ENCODE measurements around the gene PPIE.
"Not testable (repeated sequence)": the region's sequence is repeated elsewhere in the genome, so short reads cannot be mapped to it uniquely, and the experiment has no call there.

PPIE gene

GRCh38 chr1:39781349-39781715, 42.6 kb downstream of the PPIE start:
- Histone ChIP-seq H3K4me3 (IDR thresholded peaks at IDR 0.05; ENCODE audit: insufficient read depth, low read depth, low read length) (no peak overlapping the region), H3K36me3 (ENCODE audit: insufficient read depth) (no peaks in the 10 kb centered on the region), H3K27ac (no peak overlapping the region), H2AFZ (ENCODE audit: low read depth) (no peak overlapping the region), H3K79me2 (ENCODE audit: insufficient read depth, low read depth) (no peaks in the 10 kb centered on the region), H3K9ac (no peak overlapping the region), H3K4me1 (ENCODE audit: low read depth, poor library complexity, severe bottlenecking) (peaks cover 12% of the 10 kb centered on the region), H4K20me1 (ENCODE audit: insufficient read depth) (no peaks in the 10 kb centered on the region), H3K4me2 (no peak overlapping the region), H3K27me3 (ENCODE audit: insufficient read depth, low read depth) (no peaks in the 10 kb centered on the region)
- TF ChIP-seq CTCF (conservative IDR thresholded peaks at IDR 0.05; ENCODE audit: low read depth, low read length), result no peak

- no peak for TF ChIP-seq CTCF (conservative IDR thresholded peaks at IDR 0.05; ENCODE audit: low read depth, low read length)
- Histone ChIP-seq H3K9ac (no peak overlapping the region), H3K27ac (no peak overlapping the region), H2AFZ (ENCODE audit: low read depth) (no peak overlapping the region), H3K36me3 (ENCODE audit: insufficient read depth) (no peaks in the 10 kb centered on the region), H3K4me1 (ENCODE audit: low read depth, poor library complexity, severe bottlenecking) (peaks cover 4% of the 10 kb centered on the region), H3K4me3 (IDR thresholded peaks at IDR 0.05; ENCODE audit: insufficient read depth, low read depth, low read length) (no peak overlapping the region), H4K20me1 (ENCODE audit: insufficient read depth) (no peaks in the 10 kb centered on the region), H3K4me2 (no peak overlapping the region), H3K79me2 (ENCODE audit: insufficient read depth, low read depth) (no peaks in the 10 kb centered on the region), H3K27me3 (ENCODE audit: insufficient read depth, low read depth) (no peaks in the 10 kb centered on the region)
Measured at GRCh38 chr1:39782103-39782502, 43.4 kb downstream of the PPIE start.

GRCh38 chr1:39782685-39783084, 44.0 kb downstream of the PPIE start:
- not testable (repeated sequence) for H2AFZ ChIP-seq (ENCODE audit: low read depth); H3K27ac ChIP-seq; H3K79me2 ChIP-seq (ENCODE audit: insufficient read depth, low read depth); H3K27me3 ChIP-seq (ENCODE audit: insufficient read depth, low read depth); H3K4me2 ChIP-seq; H3K4me3 ChIP-seq (IDR thresholded peaks at IDR 0.05; ENCODE audit: insufficient read depth, low read depth, low read length); H3K36me3 ChIP-seq (ENCODE audit: insufficient read depth); H3K4me1 ChIP-seq (ENCODE audit: low read depth, poor library complexity, severe bottlenecking); H4K20me1 ChIP-seq (ENCODE audit: insufficient read depth); H3K9ac ChIP-seq

GRCh38 chr1:39786303-39787107, 47.8 kb downstream of the PPIE start:
- H2AFZ ChIP-seq (ENCODE audit: low read depth); H3K27ac ChIP-seq; H3K4me2 ChIP-seq; H3K4me1 ChIP-seq (ENCODE audit: low read depth, poor library complexity, severe bottlenecking); H4K20me1 ChIP-seq (ENCODE audit: insufficient read depth); H3K36me3 ChIP-seq (ENCODE audit: insufficient read depth); H3K9ac ChIP-seq; H3K4me3 ChIP-seq (IDR thresholded peaks at IDR 0.05; ENCODE audit: insufficient read depth, low read depth, low read length); H3K79me2 ChIP-seq (ENCODE audit: insufficient read depth, low read depth); H3K27me3 ChIP-seq (ENCODE audit: insufficient read depth, low read depth): not testable (repeated sequence)

GRCh38 chr1:39787108-39787375, 48.4 kb downstream of the PPIE start:
- H3K4me2 ChIP-seq; H3K9ac ChIP-seq; H4K20me1 ChIP-seq (ENCODE audit: insufficient read depth); H3K4me3 ChIP-seq (IDR thresholded peaks at IDR 0.05; ENCODE audit: insufficient read depth, low read depth, low read length); H3K27ac ChIP-seq; H3K4me1 ChIP-seq (ENCODE audit: low read depth, poor library complexity, severe bottlenecking); H2AFZ ChIP-seq (ENCODE audit: low read depth); H3K79me2 ChIP-seq (ENCODE audit: insufficient read depth, low read depth); H3K36me3 ChIP-seq (ENCODE audit: insufficient read depth); H3K27me3 ChIP-seq (ENCODE audit: insufficient read depth, low read depth): not testable (repeated sequence)

- Histone ChIP-seq H3K27me3 (ENCODE audit: insufficient read depth, low read depth) (no peaks in the 10 kb centered on the region), H3K79me2 (ENCODE audit: insufficient read depth, low read depth) (no peaks in the 10 kb centered on the region), H3K4me3 (IDR thresholded peaks at IDR 0.05; ENCODE audit: insufficient read depth, low read depth, low read length) (no peak overlapping the region), H3K9ac (no peak overlapping the region), H4K20me1 (ENCODE audit: insufficient read depth) (no peaks in the 10 kb centered on the region), H3K27ac (no peak overlapping the region), H2AFZ (ENCODE audit: low read depth) (no peak overlapping the region), H3K4me1 (ENCODE audit: low read depth, poor library complexity, severe bottlenecking) (peaks cover 8% of the 10 kb centered on the region), H3K36me3 (ENCODE audit: insufficient read depth) (no peaks in the 10 kb centered on the region), H3K4me2 (no peak overlapping the region)
- TF ChIP-seq CTCF (conservative IDR thresholded peaks at IDR 0.05; ENCODE audit: low read depth, low read length), result no peak
Measured at GRCh38 chr1:39787468-39787867, 48.8 kb downstream of the PPIE start.

GRCh38 chr1:39787964-39788363, 49.3 kb downstream of the PPIE start:
- H3K27me3 ChIP-seq (ENCODE audit: insufficient read depth, low read depth); H3K4me2 ChIP-seq; H4K20me1 ChIP-seq (ENCODE audit: insufficient read depth); H3K9ac ChIP-seq; H3K4me3 ChIP-seq (IDR thresholded peaks at IDR 0.05; ENCODE audit: insufficient read depth, low read depth, low read length); H3K27ac ChIP-seq; H3K4me1 ChIP-seq (ENCODE audit: low read depth, poor library complexity, severe bottlenecking); H3K36me3 ChIP-seq (ENCODE audit: insufficient read depth); H2AFZ ChIP-seq (ENCODE audit: low read depth); H3K79me2 ChIP-seq (ENCODE audit: insufficient read depth, low read depth): not testable (repeated sequence)

Measured in KMS-11 (cell line).